Measurements from ENCODE around the gene ZNF460. TPM values are rescaled to one million over a fixed set of nuclear protein-coding genes. Genes with fewer than 3 reads are reported as not detected.
"Not testable (repeated sequence)": the region's sequence is repeated elsewhere in the genome, so short reads cannot be mapped to it uniquely, and the experiment has no call there.

ZNF460 gene
- total and polyA plus RNA-seq, 10 of the 15 experiments (the other 5 are each of a cell fraction or from before 2014, with no cell fraction given), result 0.15 to 43.0 (median 8.7) TPM

DNA sequence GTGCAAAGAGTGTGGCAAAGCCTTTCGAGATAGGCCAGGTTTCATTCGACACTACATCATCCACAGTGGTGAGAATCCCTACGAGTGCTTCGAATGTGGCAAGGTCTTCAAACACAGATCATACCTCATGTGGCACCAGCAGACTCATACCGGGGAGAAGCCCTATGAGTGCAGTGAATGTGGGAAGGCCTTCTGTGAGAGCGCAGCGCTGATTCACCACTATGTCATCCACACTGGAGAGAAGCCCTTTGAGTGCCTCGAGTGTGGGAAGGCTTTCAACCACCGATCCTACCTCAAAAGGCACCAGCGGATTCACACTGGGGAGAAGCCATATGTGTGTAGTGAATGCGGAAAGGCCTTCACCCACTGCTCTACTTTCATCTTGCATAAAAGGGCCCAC is 26.5 kb upstream of the ZNF460 start:
- H3K79me2 ChIP-seq (ENCODE audit: control insufficient read depth, insufficient read depth, low read length); DNase-seq (ENCODE audit: low read depth, low spot score); SMC1A ChIA-PET (ENCODE audit: uncharacterized antibody, unreplicated experiment); BruUV-seq (replicated peaks); in situ Hi-C loops (cut with MboI); H3K27ac ChIP-seq (ENCODE audit: control insufficient read depth, insufficient read depth); ATAC-seq; H3K27me3 ChIP-seq (replicated peaks in 1 of 2; ENCODE audit: control insufficient read depth in 2 of 2, insufficient read depth in 2 of 2, low read length in 1 of 2); H4K20me1 ChIP-seq (ENCODE audit: control insufficient read depth, insufficient read depth); H3K4me1 ChIP-seq (ENCODE audit: control insufficient read depth, insufficient read depth, low read length); intact Hi-C loops (cut with micrococcal nuclease; ENCODE audit: unreplicated experiment); RAD21 ChIA-PET (ENCODE audit: unreplicated experiment); CTCF ChIA-PET; H3K9me3 ChIP-seq (replicated peaks; ENCODE audit: control insufficient read depth, insufficient read depth, low read length); FAIRE-seq; H3K9ac ChIP-seq (ENCODE audit: control insufficient read depth, insufficient read depth, low read length); H3K4me2 ChIP-seq (ENCODE audit: control insufficient read depth, insufficient read depth); H2AFZ ChIP-seq (ENCODE audit: control insufficient read depth, low read depth, low read length); POLR2A ChIA-PET; H3K4me3 ChIP-seq: not testable (repeated sequence)
- 98% methylated on average over 11 of the region's 11 CpGs for WGBS (ENCODE audit: insufficient coverage, insufficient replicate concordance, low lambda C conversion rate, missing lambda C conversion rate)
- peaks cover 7 to 15% of the 10 kb centered on the region in 2 experiments for H3K36me3 ChIP-seq (ENCODE audit: control insufficient read depth in 2 of 2, insufficient read depth in 2 of 2, low read length in 1 of 2)

DNA sequence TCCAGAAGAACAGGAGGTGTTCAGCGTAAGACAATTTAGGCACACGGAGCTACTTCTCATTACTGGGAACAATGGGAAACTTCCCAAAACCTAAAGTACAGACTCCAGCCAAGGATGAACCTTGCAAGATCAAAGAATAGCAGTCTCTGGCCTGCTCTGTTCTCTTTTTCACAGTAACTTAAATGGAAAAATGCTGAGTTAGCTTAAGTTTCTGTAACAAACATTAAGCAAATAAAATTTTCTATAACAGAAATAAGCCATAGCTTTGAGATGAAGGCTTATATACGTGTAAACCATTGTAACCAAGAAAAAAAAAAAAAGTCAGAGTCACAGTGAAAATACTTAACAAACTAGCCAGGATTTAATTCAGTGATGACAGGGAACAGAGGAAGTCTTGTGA is 18.2 kb upstream of the ZNF460 start:
- ChIA-PET POLR2A (interaction anchor here (0.6 kb wide), 1 partner anchor 40 kb away, joined by 3 read pairs; no protein-coding TSS in a partner anchor), SMC1A (ENCODE audit: uncharacterized antibody, unreplicated experiment) (no interaction called here), RAD21 (ENCODE audit: unreplicated experiment) (no interaction called here), CTCF (no interaction called here)
- no peak for DNase-seq (ENCODE audit: low read depth, low spot score)
- H3K4me1 ChIP-seq (ENCODE audit: control insufficient read depth, insufficient read depth, low read length), result peaks cover under 1% of the 10 kb centered on the region; the same call in 1 of the 2 replicates
- no peak overlapping the region for H3K9ac ChIP-seq (ENCODE audit: control insufficient read depth, insufficient read depth, low read length)
- BruUV-seq (replicated peaks), result no TSS peak
- H3K9me3 ChIP-seq (replicated peaks; ENCODE audit: control insufficient read depth, insufficient read depth, low read length), result no peaks in the 10 kb centered on the region
- H3K79me2 ChIP-seq (ENCODE audit: control insufficient read depth, insufficient read depth, low read length), result no peaks in the 10 kb centered on the region
- FAIRE-seq, result no peak
- H3K27ac ChIP-seq (ENCODE audit: control insufficient read depth, insufficient read depth), result no peak overlapping the region
- no peaks in the 10 kb centered on the region for H3K27me3 ChIP-seq (replicated peaks in 1 of 2; ENCODE audit: control insufficient read depth in 2 of 2, insufficient read depth in 2 of 2, low read length in 1 of 2)
- no peak overlapping the region for H2AFZ ChIP-seq (ENCODE audit: control insufficient read depth, low read depth, low read length)
- no peaks in the 10 kb centered on the region for H3K36me3 ChIP-seq (ENCODE audit: control insufficient read depth in 2 of 2, insufficient read depth in 2 of 2, low read length in 1 of 2)
- H4K20me1 ChIP-seq (ENCODE audit: control insufficient read depth, insufficient read depth), result no peaks in the 10 kb centered on the region
- no peak for ATAC-seq
- H3K4me3 ChIP-seq, result no peak overlapping the region
- 82% methylated on average over 3 of the region's 3 CpGs for WGBS (ENCODE audit: insufficient coverage, insufficient replicate concordance, low lambda C conversion rate, missing lambda C conversion rate)
- no peak overlapping the region for H3K4me2 ChIP-seq (ENCODE audit: control insufficient read depth, insufficient read depth)
- intact Hi-C loops (cut with micrococcal nuclease; ENCODE audit: unreplicated experiment), result no loop called here
- in situ Hi-C loops (cut with MboI), result no loop called here
- TF ChIP-seq RAD21 (IDR thresholded peaks at IDR 0.05; ENCODE audit: insufficient read depth, low read depth, low read length) (no peak), RAD51 (IDR thresholded peaks at IDR 0.05) (no peak), POU2F2 (IDR thresholded peaks at IDR 0.05; ENCODE audit: borderline replicate concordance, low read depth, low read length) (no peak), ZBTB33 (IDR thresholded peaks at IDR 0.05) (no peak), KLF5 (IDR thresholded peaks at IDR 0.05; ENCODE audit: partially characterized antibody) (no peak), MTA2 (IDR thresholded peaks at IDR 0.05; ENCODE audit: low read depth) (no peak), SREBF1 (IDR thresholded peaks at IDR 0.05; ENCODE audit: low read length) (no peak), MEF2A (IDR thresholded peaks at IDR 0.05; ENCODE audit: insufficient read depth, low read depth, low read length) (no peak), DPF2 (IDR thresholded peaks at IDR 0.05) (no peak)
- TF ChIP-seq, protein P1, sequence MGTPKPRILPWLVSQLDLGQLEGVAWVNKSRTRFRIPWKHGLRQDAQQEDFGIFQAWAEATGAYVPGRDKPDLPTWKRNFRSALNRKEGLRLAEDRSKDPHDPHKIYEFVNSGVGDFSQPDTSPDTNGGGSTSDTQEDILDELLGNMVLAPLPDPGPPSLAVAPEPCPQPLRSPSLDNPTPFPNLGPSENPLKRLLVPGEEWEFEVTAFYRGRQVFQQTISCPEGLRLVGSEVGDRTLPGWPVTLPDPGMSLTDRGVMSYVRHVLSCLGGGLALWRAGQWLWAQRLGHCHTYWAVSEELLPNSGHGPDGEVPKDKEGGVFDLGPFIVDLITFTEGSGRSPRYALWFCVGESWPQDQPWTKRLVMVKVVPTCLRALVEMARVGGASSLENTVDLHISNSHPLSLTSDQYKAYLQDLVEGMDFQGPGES (IDR thresholded peaks at IDR 0.05), result no peak
- TF ChIP-seq, protein P2, sequence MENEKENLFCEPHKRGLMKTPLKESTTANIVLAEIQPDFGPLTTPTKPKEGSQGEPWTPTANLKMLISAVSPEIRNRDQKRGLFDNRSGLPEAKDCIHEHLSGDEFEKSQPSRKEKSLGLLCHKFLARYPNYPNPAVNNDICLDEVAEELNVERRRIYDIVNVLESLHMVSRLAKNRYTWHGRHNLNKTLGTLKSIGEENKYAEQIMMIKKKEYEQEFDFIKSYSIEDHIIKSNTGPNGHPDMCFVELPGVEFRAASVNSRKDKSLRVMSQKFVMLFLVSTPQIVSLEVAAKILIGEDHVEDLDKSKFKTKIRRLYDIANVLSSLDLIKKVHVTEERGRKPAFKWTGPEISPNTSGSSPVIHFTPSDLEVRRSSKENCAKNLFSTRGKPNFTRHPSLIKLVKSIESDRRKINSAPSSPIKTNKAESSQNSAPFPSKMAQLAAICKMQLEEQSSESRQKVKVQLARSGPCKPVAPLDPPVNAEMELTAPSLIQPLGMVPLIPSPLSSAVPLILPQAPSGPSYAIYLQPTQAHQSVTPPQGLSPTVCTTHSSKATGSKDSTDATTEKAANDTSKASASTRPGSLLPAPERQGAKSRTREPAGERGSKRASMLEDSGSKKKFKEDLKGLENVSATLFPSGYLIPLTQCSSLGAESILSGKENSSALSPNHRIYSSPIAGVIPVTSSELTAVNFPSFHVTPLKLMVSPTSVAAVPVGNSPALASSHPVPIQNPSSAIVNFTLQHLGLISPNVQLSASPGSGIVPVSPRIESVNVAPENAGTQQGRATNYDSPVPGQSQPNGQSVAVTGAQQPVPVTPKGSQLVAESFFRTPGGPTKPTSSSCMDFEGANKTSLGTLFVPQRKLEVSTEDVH (IDR thresholded peaks at IDR 0.05; ENCODE audit: low read depth, partially characterized antibody), result no peak
